HepG2 (cell line): ENCODE data around the gene RPL23. TPM values are rescaled to one million over a fixed set of nuclear protein-coding genes. Genes with fewer than 3 reads are reported as not detected.

Experiments
- ATAC-seq: fragments of 200-7000 bp; cut with Tn5 transposase; 3 replicates; pipeline ENCODE4 v1.9.1; 2020; ENCODE audit warnings: mild to moderate bottlenecking, moderate library complexity
- BruUV-seq: library from RNA; stranded (reverse); fragments of 400-500 nt; replicated peaks from 2 replicates; lab custom pipeline; 2021; lab: Mats Ljungman, UMichigan
- CTCF ChIA-PET: fragments of 300-600 bp; formaldehyde crosslinking; extraction: SDS; loops from one replicate; lab custom pipeline; 2021; ENCODE audit warnings: low total read pairs, inconsistent platforms, low intra/inter-chr PET ratio; lab: Yijun Ruan, JAX
- POLR2A ChIA-PET: fragments of 350-600 bp; sonication (Branson Sonifier 250); formaldehyde crosslinking; loops from one replicate; lab custom pipeline; 2020; ENCODE audit warnings: antibody characterized with exemption, inconsistent platforms; lab: Yijun Ruan, JAX
- DNase-seq: peaks from one replicate; pipeline ENCODE4 v3.0.0-alpha.2; 2015; ENCODE audit warnings: low spot score
- FAIRE-seq: peaks from 3 replicates; lab custom pipeline; 2011; peaks lifted over from hg19 to GRCh38; lab: Jason Lieb, UNC
- H2AFZ ChIP-seq: one replicate; pipeline ENCODE4 v1.6.1; 2011; ENCODE audit warnings: low read length, inconsistent platforms
- H3K27ac ChIP-seq: fragments of 300-600 bp; 3 replicates; pipeline ENCODE4 v1.8.0; 2011; ENCODE audit warnings: mixed run types, mild to moderate bottlenecking, mixed read lengths, low read length, inconsistent platforms; ENCODE audit not compliant: insufficient read depth; ENCODE audit errors: extremely low read length
- H3K27me3 ChIP-seq, 2 experiments: fragments of 200-600 bp in 1 of 2; 2 replicates in 1 of 2; 3 replicates in 1 of 2; pipeline versions ENCODE4 v1.6.0 to v1.8.0; 2011; ENCODE audit warnings: low read length in 2 of 2, mild to moderate bottlenecking in 2 of 2, moderate library complexity in 2 of 2, inconsistent platforms in 1 of 2; ENCODE audit not compliant: insufficient read depth in 2 of 2, control insufficient read depth in 1 of 2
- H3K36me3 ChIP-seq, 2 experiments: fragments of 200-600 bp in 1 of 2; replicated peaks in 1 of 2; 2 replicates in 1 of 2; 3 replicates in 1 of 2; pipeline versions ENCODE4 v1.5.1 to v1.8.0; 2011; ENCODE audit warnings: low read length in 2 of 2, inconsistent platforms in 1 of 2; ENCODE audit not compliant: insufficient read depth in 2 of 2, control insufficient read depth in 1 of 2
- H3K4me1 ChIP-seq: 2 replicates; pipeline ENCODE4 v1.5.1; 2012; ENCODE audit warnings: low read length, inconsistent platforms; ENCODE audit not compliant: insufficient read depth
- H3K4me2 ChIP-seq: 2 replicates; pipeline ENCODE4 v1.6.0; 2011; ENCODE audit warnings: low read depth, low read length, inconsistent platforms
- H3K4me3 ChIP-seq, 3 experiments: fragments of 200-600 bp in 1 of 3; sonication (generic), shearing (Covaris generic) in 1 of 3; replicated peaks in 1 of 3; 2 replicates each; pipeline ENCODE4 v1.5.1; 2011 to 2016; ENCODE audit warnings: low read length in 3 of 3, inconsistent platforms in 2 of 3, low read depth in 2 of 3, mild to moderate bottlenecking in 2 of 3, control low read depth in 1 of 3, mixed read lengths in 1 of 3; ENCODE audit not compliant: insufficient read depth in 1 of 3
- H3K79me2 ChIP-seq: one replicate; pipeline ENCODE4 v1.6.1; 2011; ENCODE audit warnings: low read length, inconsistent platforms; ENCODE audit not compliant: insufficient read depth
- H3K9ac ChIP-seq: 2 replicates; pipeline ENCODE4 v1.6.0; 2011; ENCODE audit warnings: mild to moderate bottlenecking, low read depth, low read length, inconsistent platforms; ENCODE audit not compliant: insufficient read depth
- H3K9me3 ChIP-seq: 2 replicates; pipeline ENCODE4 v1.5.1; 2012; ENCODE audit warnings: mild to moderate bottlenecking, low read length
- H4K20me1 ChIP-seq: 2 replicates; pipeline ENCODE4 v1.6.0; 2011; ENCODE audit warnings: inconsistent platforms, mild to moderate bottlenecking, low read length, moderate library complexity; ENCODE audit not compliant: insufficient read depth
- ETV6 ChIP-seq: sonication (generic); formaldehyde crosslinking; conservative IDR thresholded peaks from 2 replicates; pipeline ENCODE4 v1.4.0; 2020; ENCODE audit warnings: missing genetic modification reagents
- FLYWCH1 ChIP-seq: sonication (generic); formaldehyde crosslinking; IDR thresholded peaks from 2 replicates; pipeline ENCODE4 v1.8.1; 2023; ENCODE audit warnings: mild to moderate bottlenecking, missing genetic modification reagents
- GFI1 ChIP-seq: sonication (generic); formaldehyde crosslinking; IDR thresholded peaks from 2 replicates; pipeline ENCODE4 v1.5.0; 2020; ENCODE audit warnings: missing genetic modification reagents, mild to moderate bottlenecking, borderline replicate concordance
- MAX ChIP-seq: IDR thresholded peaks from 2 replicates; pipeline ENCODE4 v1.6.1; 2012; ENCODE audit warnings: inconsistent platforms
- POLR2A ChIP-seq, 2 experiments: IDR thresholded peaks; 2 replicates each; pipeline ENCODE4 v1.6.1; 2011; ENCODE audit warnings: low read depth in 2 of 2, low read length in 2 of 2, mild to moderate bottlenecking in 1 of 2, moderate library complexity in 1 of 2; ENCODE audit not compliant: insufficient read depth in 1 of 2
- SALL1 ChIP-seq: sonication (generic); formaldehyde crosslinking; IDR thresholded peaks from 2 replicates; pipeline ENCODE4 v1.8.0; 2022; ENCODE audit warnings: mild to moderate bottlenecking, missing genetic modification reagents
- ZBTB4 ChIP-seq: sonication (generic); formaldehyde crosslinking; IDR thresholded peaks from 2 replicates; pipeline ENCODE4 v1.4.0; 2020; ENCODE audit warnings: missing genetic modification reagents, mild to moderate bottlenecking, borderline replicate concordance
- ZFP91 ChIP-seq: sonication (generic); formaldehyde crosslinking; IDR thresholded peaks from 2 replicates; pipeline ENCODE4 v1.9.0; 2022; ENCODE audit warnings: missing genetic modification reagents, mild to moderate bottlenecking, borderline replicate concordance
- ZNF143 ChIP-seq: sonication (generic); formaldehyde crosslinking; IDR thresholded peaks from 2 replicates; pipeline ENCODE4 v1.4.0; 2020; ENCODE audit warnings: missing genetic modification reagents
- ZNF326 ChIP-seq: sonication (generic); formaldehyde crosslinking; IDR thresholded peaks from 2 replicates; pipeline ENCODE4 v1.4.0; 2020; ENCODE audit warnings: missing genetic modification reagents, borderline replicate concordance
- ZNF484 ChIP-seq: sonication (generic); formaldehyde crosslinking; IDR thresholded peaks from 2 replicates; pipeline ENCODE4 v1.5.1; 2020; ENCODE audit warnings: mild to moderate bottlenecking, low read depth, missing genetic modification reagents, borderline replicate concordance
- ZNF530 ChIP-seq: sonication (generic); formaldehyde crosslinking; IDR thresholded peaks from 2 replicates; pipeline ENCODE4 v1.5.0; 2020; ENCODE audit warnings: low read depth, mild to moderate bottlenecking, missing genetic modification reagents
- ZNF687 ChIP-seq: sonication (generic); formaldehyde crosslinking; IDR thresholded peaks from 2 replicates; pipeline ENCODE4 v1.5.1; 2020; ENCODE audit warnings: mild to moderate bottlenecking, missing genetic modification reagents, moderate library complexity
- WGBS: methylation state at CpG from one replicate; pipeline ENCODE4 v1.1.6; 2017; ENCODE audit warnings: low lambda C conversion rate; 5-methylcytosine and 5-hydroxymethylcytosine counted together
- in situ Hi-C: cut with HindIII; loops from 2 replicates; pipeline ENCODE4 v1.10.0; 2017; ENCODE audit warnings: low pct_unique_long_range_greater_than_20kb; ENCODE audit not compliant: extremely low pct_ligation_motif_present
- intact Hi-C: fragments of 100-400 bp; cut with micrococcal nuclease; formaldehyde crosslinking; loops from one replicate; pipeline ENCODE4 v1.10.0; 2022; ENCODE audit not compliant: unreplicated experiment
- polyA plus RNA-seq, 8 experiments: library from polyadenylated mRNA; depleted of rRNA in 3 of 8; stranded (reverse) in 7 of 8; unstranded in 1 of 8; fragments of >200 nt; fragmentation: Illumina TruSeq in 4 of 8; extraction: Trizol in 4 of 8; gene quantifications; 2 replicates each; pipeline versions ENCODE4 v1.2.1 to v1.2.3, GENCODE V29; 2011 to 2016; ENCODE audit warnings: low read depth in 4 of 8, missing spikeins in 1 of 8, mixed read lengths in 1 of 8; ENCODE audit not compliant: insufficient read depth in 1 of 8
- total RNA-seq, 5 experiments: library from RNA; depleted of rRNA; stranded (reverse); fragments of >200 nt; fragmentation: Illumina TruSeq; extraction: Trizol; gene quantifications; 2 replicates each; pipeline ENCODE4 v1.2.3, GENCODE V29; 2016; ENCODE audit warnings: low read depth in 1 of 5

Gene RPL23
- total and polyA plus RNA-seq, 2 of the 13 experiments (the other 11 are each of a cell fraction or from before 2014, with no cell fraction given) = 2,790 to 4,860 TPM

- Histone ChIP-seq H2AFZ (no peak overlapping the region), H3K79me2 (peaks cover 56% of the 10 kb centered on the region), H3K4me1 (peaks cover 37% of the 10 kb centered on the region), H3K27me3 (no peaks in the 10 kb centered on the region), H4K20me1 (peaks cover 52% of the 10 kb centered on the region), H3K4me3 (no peak overlapping the region), H3K27ac (no peak overlapping the region), H3K9ac (no peak overlapping the region), H3K36me3 (peaks cover 56 to 88% of the 10 kb centered on the region in 2 experiments), H3K9me3 (no peaks in the 10 kb centered on the region), H3K4me2 (no peak overlapping the region)
- FAIRE-seq = no peak
- no TSS peak for BruUV-seq
- no peak for DNase-seq
- POLR2A ChIA-PET = interaction anchor here (1.3 to 3.8 kb wide), 7 partner anchors 12 to 314 kb away, joined by 3 to 18 read pairs (median 5); partner anchors contain the start of genes LASP1 and RPL19
- CTCF ChIA-PET = no interaction called here
- in situ Hi-C loops (no loop called here), intact Hi-C loops (loop anchor here (1.0 kb wide), 1 partner anchor 29 kb away; no protein-coding TSS in a partner anchor)
- 94% methylated on average over 11 of the region's 11 CpGs for WGBS
- no peak for ATAC-seq
- 0 out of 2 replicates have a peak, but pooled peaks have one; percentile 6 for TF ChIP-seq SALL1 (CRISPR knock-in tag)
- no peak for TF ChIP-seq ZNF530 (CRISPR knock-in tag)
- TF ChIP-seq ETV6 (CRISPR knock-in tag) = no peak
- no peak for TF ChIP-seq MAX
- 0 out of 2 replicates have a peak, but pooled peaks have one; percentile 3 for TF ChIP-seq ZFP91 (CRISPR knock-in tag)
- peak; percentile 85; the same call in 1 of the 2 replicates for TF ChIP-seq ZBTB4 (CRISPR knock-in tag)
- no peak for TF ChIP-seq GFI1 (CRISPR knock-in tag)
- 0 out of 2 replicates have a peak, but pooled peaks have one; percentile 75 for TF ChIP-seq FLYWCH1
- no peak for TF ChIP-seq ZNF326 (CRISPR knock-in tag)
- 0 out of 4 replicates have a peak, but pooled peaks of 1 of the 2 experiments have one; percentile 9 for TF ChIP-seq POLR2A (IDR thresholded peaks at IDR 0.05; ENCODE audit: insufficient read depth in 1 of 2, low read depth in 2 of 2, low read length in 2 of 2)
- peak; percentile 11; the same call in 1 of the 2 replicates for TF ChIP-seq ZNF687 (CRISPR knock-in tag)
- TF ChIP-seq ZNF484 (CRISPR knock-in tag) = no peak
- TF ChIP-seq ZNF143 = no peak
Measured at GRCh38 chr17:38885728-38886642, 32.5 kb upstream of the RPL23 start.
